HCT116 (cell line): Measurements from ENCODE around the gene RBKS. TPM values are rescaled to one million over a fixed set of nuclear protein-coding genes. Genes with fewer than 3 reads are reported as not detected.

ENCODE experiments used
- ATAC-seq: fragments of 200-7000 bp; cut with Tn5 transposase; 2 replicates; pipeline ENCODE4 v1.9.1; 2020; ENCODE audit warnings: mild to moderate bottlenecking, moderate library complexity
- BruUV-seq: library from RNA; stranded (reverse); fragments of 400-500 nt; replicated peaks from 2 replicates; lab custom pipeline; 2021; lab: Mats Ljungman, UMichigan
- CTCF ChIA-PET: fragments of 300-600 bp; sonication (Branson Sonifier 250); formaldehyde crosslinking; loops from one replicate; lab custom pipeline; 2021; ENCODE audit warnings: antibody characterized with exemption; lab: Charles Lee
- POLR2A ChIA-PET: fragments of 300-600, 350-600 bp; sonication (Branson Sonifier 250); formaldehyde crosslinking; loops from one replicate; lab custom pipeline; 2021; ENCODE audit warnings: antibody characterized with exemption; lab: Charles Lee
- RAD21 ChIA-PET, 2 experiments: fragments of 300-600 bp; sonication (Branson Sonifier 250); formaldehyde crosslinking; loops; one replicate each; lab custom pipeline; 2023; ENCODE audit warnings: low total read pairs in 2 of 2; ENCODE audit not compliant: uncharacterized antibody in 2 of 2, unreplicated experiment in 2 of 2, low non-redundant PET in 1 of 2; lab: Charles Lee
- DNase-seq: peaks from one replicate; pipeline ENCODE4 v3.0.0-alpha.2; 2010; ENCODE audit warnings: low read depth, low spot score
- H2AFZ ChIP-seq: fragments of 200-600 bp; shearing (Covaris generic), sonication (generic); 2 replicates; pipeline ENCODE4 v1.6.1; 2017; ENCODE audit warnings: low read depth, mixed run types, mixed read lengths, antibody characterized with exemption, low read length; ENCODE audit not compliant: poor library complexity, severe bottlenecking
- H3K27ac ChIP-seq: 2 replicates; pipeline ENCODE4 v1.5.1; 2012; ENCODE audit warnings: low read depth, low read length
- H3K27me3 ChIP-seq: fragments of 200-600 bp; sonication (generic); 2 replicates; pipeline ENCODE4 v1.6.1; 2016; ENCODE audit warnings: mixed run types, low read length, mixed read lengths; ENCODE audit not compliant: insufficient read depth
- H3K36me3 ChIP-seq, 2 experiments: fragments of 200-500 bp in 1 of 2; fragments of 200-600 bp in 1 of 2; sonication (Bioruptor generic) in 1 of 2; sonication (generic) in 1 of 2; 2 replicates each; pipeline versions ENCODE4 v1.5.1 to v1.6.1; 2014 to 2016; ENCODE audit warnings: low read length in 2 of 2, inconsistent platforms in 1 of 2, mixed read lengths in 1 of 2, mixed run types in 1 of 2; ENCODE audit not compliant: insufficient read depth in 2 of 2, control insufficient read depth in 1 of 2
- H3K4me1 ChIP-seq, 2 experiments: fragments of 200-600 bp in 1 of 2; sonication (generic) in 1 of 2; 2 replicates each; pipeline versions ENCODE4 v1.5.1 to v1.6.1; 2012 to 2017; ENCODE audit warnings: low read length in 2 of 2, inconsistent platforms in 1 of 2, mild to moderate bottlenecking in 1 of 2, mixed read lengths in 1 of 2, mixed run types in 1 of 2, moderate library complexity in 1 of 2; ENCODE audit not compliant: insufficient read depth in 2 of 2, control insufficient read depth in 1 of 2
- H3K4me2 ChIP-seq: fragments of 200-600 bp; sonication (generic); 2 replicates; pipeline ENCODE4 v1.6.1; 2017; ENCODE audit warnings: mixed run types, low read length, mixed read lengths
- H3K4me3 ChIP-seq, 2 experiments: fragments of 200-600 bp in 1 of 2; sonication (generic) in 1 of 2; replicated peaks in 1 of 2; 2 replicates each; pipeline ENCODE4 v1.5.1; 2011 to 2016; ENCODE audit warnings: low read length in 2 of 2, control low read depth in 1 of 2, low read depth in 1 of 2, mild to moderate bottlenecking in 1 of 2, mixed read lengths in 1 of 2, mixed run types in 1 of 2
- H3K79me2 ChIP-seq: fragments of 200-600 bp; sonication (generic); 2 replicates; pipeline ENCODE4 v1.6.1; 2017; ENCODE audit warnings: mild to moderate bottlenecking, mixed run types, low read length, moderate library complexity, mixed read lengths; ENCODE audit not compliant: insufficient read depth
- H3K9ac ChIP-seq: fragments of 200-600 bp; sonication (generic); 2 replicates; pipeline ENCODE4 v1.6.1; 2016; ENCODE audit warnings: low read length, mixed read lengths
- H3K9me2 ChIP-seq: fragments of 200-600 bp; sonication (generic), shearing (Covaris generic); 2 replicates; pipeline ENCODE4 v1.6.1; 2017; ENCODE audit warnings: mixed run types, mild to moderate bottlenecking, moderate library complexity; ENCODE audit not compliant: insufficient read depth
- H3K9me3 ChIP-seq, 2 experiments: fragments of 200-500 bp in 1 of 2; fragments of 200-600 bp in 1 of 2; sonication (Bioruptor generic) in 1 of 2; sonication (generic) in 1 of 2; 2 replicates each; pipeline ENCODE4 v1.6.1; 2014 to 2017; ENCODE audit warnings: low read length in 2 of 2, mixed read lengths in 2 of 2, inconsistent platforms in 1 of 2, low read depth in 1 of 2, mild to moderate bottlenecking in 1 of 2, mixed run types in 1 of 2, moderate library complexity in 1 of 2; ENCODE audit not compliant: control insufficient read depth in 1 of 2, insufficient read depth in 1 of 2
- H4K20me1 ChIP-seq: fragments of 200-600 bp; sonication (generic), shearing (Covaris generic); 2 replicates; pipeline ENCODE4 v1.6.1; 2017; ENCODE audit warnings: mixed run types, mild to moderate bottlenecking, moderate library complexity; ENCODE audit not compliant: insufficient read depth
- CBX3 ChIP-seq: IDR thresholded peaks from 2 replicates; pipeline ENCODE4 v1.6.1; 2012; ENCODE audit warnings: low read depth
- CEBPB ChIP-seq: IDR thresholded peaks from 2 replicates; pipeline ENCODE4 v1.6.1; 2012; ENCODE audit warnings: low read depth
- CTCF ChIP-seq, 3 experiments: fragments of 200-600 bp in 1 of 3; sonication (generic) in 1 of 3; IDR thresholded peaks in 2 of 3; conservative IDR thresholded peaks in 1 of 3; 2 replicates each; pipeline ENCODE4 v1.5.1; 2012 to 2017; ENCODE audit warnings: low read depth in 2 of 3, low read length in 2 of 3, antibody characterized with exemption in 1 of 3, borderline replicate concordance in 1 of 3, control low read depth in 1 of 3, mild to moderate bottlenecking in 1 of 3, mixed read lengths in 1 of 3, mixed run types in 1 of 3, moderate library complexity in 1 of 3; ENCODE audit not compliant: insufficient read depth in 1 of 3
- EGR1 ChIP-seq: IDR thresholded peaks from 2 replicates; pipeline ENCODE4 v1.6.1; 2012; ENCODE audit warnings: low read depth
- EZH2 ChIP-seq: fragments of 200-600 bp; sonication (generic); IDR thresholded peaks from 2 replicates; pipeline ENCODE4 v1.6.1; 2017; ENCODE audit warnings: antibody characterized with exemption, mixed run types
- EZH2phosphoT487 ChIP-seq: fragments of 200-600 bp; IDR thresholded peaks from 2 replicates; pipeline ENCODE4 v1.6.1; 2018; ENCODE audit warnings: antibody characterized with exemption, borderline replicate concordance
- FOSL1 ChIP-seq: IDR thresholded peaks from 2 replicates; pipeline ENCODE4 v1.6.1; 2012; ENCODE audit warnings: low read depth
- JUND ChIP-seq: IDR thresholded peaks from 2 replicates; pipeline ENCODE4 v1.6.1; 2012
- MAX ChIP-seq: IDR thresholded peaks from 2 replicates; pipeline ENCODE4 v1.6.1; 2012
- POLR2A ChIP-seq: IDR thresholded peaks from 2 replicates; pipeline ENCODE4 v1.7.0; 2011; ENCODE audit warnings: borderline replicate concordance; ENCODE audit not compliant: insufficient read depth, insufficient read length; ENCODE audit errors: extremely low read depth
- POLR2AphosphoS5 ChIP-seq: IDR thresholded peaks from 2 replicates; pipeline ENCODE4 v1.6.1; 2011; ENCODE audit warnings: mild to moderate bottlenecking, low read depth, low read length, moderate library complexity
- RAD21 ChIP-seq: IDR thresholded peaks from 2 replicates; pipeline ENCODE4 v1.6.1; 2012; ENCODE audit warnings: low read depth, mild to moderate bottlenecking
- REST ChIP-seq: IDR thresholded peaks from 2 replicates; pipeline ENCODE4 v1.6.1; 2012; ENCODE audit warnings: low read depth
- SIN3A ChIP-seq: IDR thresholded peaks from 2 replicates; pipeline ENCODE4 v1.6.1; 2012; ENCODE audit warnings: low read depth
- SP1 ChIP-seq: IDR thresholded peaks from 2 replicates; pipeline ENCODE4 v1.6.1; 2012; ENCODE audit warnings: low read depth
- SRF ChIP-seq: IDR thresholded peaks from 2 replicates; pipeline ENCODE4 v1.6.1; 2012; ENCODE audit warnings: low read depth
- TCF7L2 ChIP-seq: IDR thresholded peaks from 2 replicates; pipeline ENCODE4 v1.7.0; 2011; ENCODE audit warnings: borderline replicate concordance, inconsistent platforms; ENCODE audit not compliant: insufficient read depth, insufficient read length; ENCODE audit errors: extremely low read depth
- YY1 ChIP-seq: IDR thresholded peaks from 2 replicates; pipeline ENCODE4 v1.6.1; 2011; ENCODE audit warnings: low read length, low read depth, moderate library complexity, mild to moderate bottlenecking; ENCODE audit not compliant: insufficient replicate concordance; ENCODE audit errors: extremely low read depth
- ZFX ChIP-seq: fragments of 450-650 bp; IDR thresholded peaks from 2 replicates; pipeline ENCODE4 v1.6.1; 2017
- intact Hi-C: fragments of 100-400 bp; cut with micrococcal nuclease; formaldehyde crosslinking; loops from 2 replicates; pipeline ENCODE4 v1.10.0; 2022
- total RNA-seq: library from RNA; stranded (reverse); gene quantifications from one replicate; pipeline ENCODE4 v1.2.1, GENCODE V29; 2021; ENCODE audit not compliant: unreplicated experiment

RBKS gene
- total RNA-seq, 1 experiment from 2014 or later, result 2.4 TPM

DNA sequence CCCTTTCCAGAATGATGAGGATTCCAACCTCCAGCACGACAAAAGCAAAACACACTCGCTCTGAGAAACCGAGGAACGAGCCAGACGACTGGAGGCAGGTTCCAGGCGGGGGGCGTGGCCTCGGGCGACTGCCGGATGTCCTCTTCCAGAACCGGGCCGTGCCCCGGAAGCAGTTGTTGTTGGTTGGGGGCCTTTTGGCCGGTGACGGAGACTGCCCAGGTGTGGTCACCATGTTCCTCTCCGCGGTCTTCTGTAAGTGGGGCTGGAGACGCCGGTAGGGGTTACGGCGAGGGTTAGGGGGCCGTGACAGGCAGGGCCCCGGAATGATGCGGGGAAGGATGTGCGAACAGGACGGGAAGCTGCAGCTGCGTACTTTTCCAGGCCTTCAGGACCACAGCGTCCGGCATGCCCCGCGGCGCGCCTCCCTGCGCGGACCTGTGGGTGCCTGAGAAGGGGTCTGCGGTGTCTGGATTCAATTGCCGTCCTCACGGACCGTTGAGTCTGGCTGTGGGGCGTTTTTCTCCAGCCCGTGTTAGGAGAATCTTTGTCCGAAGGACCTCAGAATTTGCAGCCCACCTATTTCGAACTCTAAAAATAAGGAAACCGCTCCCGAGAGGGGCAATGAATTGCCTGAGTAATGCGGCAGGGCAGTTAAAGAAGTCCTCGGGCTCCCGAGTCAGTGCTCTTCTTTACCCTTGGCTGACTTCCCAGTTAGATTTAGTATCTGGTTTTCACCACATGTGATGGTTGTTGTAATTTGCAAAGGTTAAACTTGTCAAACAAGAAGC, 118.4 kb downstream of the RBKS start, which contains the start of gene MRPL33:
Gene MRPL33, plus strand, starts transcription at position 172 of the 788 bp plus-strand sequence. Its CDS starts 59 bp downstream, at position 231.
- ATAC-seq, result peak; percentile 94
- Histone ChIP-seq H4K20me1 (no peaks in the 10 kb centered on the region), H3K4me2 (peak within 1 kb of the TSS; percentile 89), H3K9ac (peak within 1 kb of the TSS; percentile 80), H3K36me3 (peaks cover 3 to 11% of the 10 kb centered on the region in 2 experiments; a peak in 2 of 4 replicates), H3K9me3 (no peaks in the 10 kb centered on the region), H2AFZ (peak within 1 kb of the TSS; percentile 56), H3K27ac (peak within 1 kb of the TSS; percentile 65), H3K4me1 (peaks cover 5 to 19% of the 10 kb centered on the region in 2 experiments; a peak in 3 of 4 replicates), H3K9me2 (no peaks in the 10 kb centered on the region), H3K79me2 (peaks cover 51% of the 10 kb centered on the region), H3K4me3 (peak within 1 kb of the TSS; percentile 83 to 98), H3K27me3 (no peaks in the 10 kb centered on the region)
- BruUV-seq, result TSS peak; percentile 60
- ChIA-PET RAD21 (no interaction called here), POLR2A (interaction anchor here (0.6 kb wide), 1 partner anchor 49 kb away, joined by 6 read pairs; no protein-coding TSS in a partner anchor), CTCF (no interaction called here)
- peak; percentile 51; the same call in 1 of the 2 replicates for TF ChIP-seq SP1
- no peak for TF ChIP-seq EZH2
- no peak for TF ChIP-seq RAD21
- TF ChIP-seq POLR2AphosphoS5, result peak; percentile 97
- 0 out of 2 replicates have a peak, but pooled peaks have one; percentile 21 for TF ChIP-seq CBX3
- peak; percentile 75; the same call in 1 of the 2 replicates for TF ChIP-seq MAX
- TF ChIP-seq EZH2phosphoT487, result no peak
- peak; percentile 66; the same call in 1 of the 2 replicates for TF ChIP-seq EGR1
- TF ChIP-seq ZFX, result peak; percentile 83
- TF ChIP-seq TCF7L2, result no peak
- no peak for TF ChIP-seq REST
- no peak for TF ChIP-seq FOSL1
- peak; percentile 86 for TF ChIP-seq POLR2A
- peak; percentile 73 for TF ChIP-seq SIN3A
- TF ChIP-seq JUND, result no peak
- peak; percentile 67 for TF ChIP-seq YY1
- TF ChIP-seq SRF, result no peak; the same call in 1 of the 2 replicates
- TF ChIP-seq CEBPB, result no peak
- no peak for TF ChIP-seq CTCF (IDR thresholded peaks at IDR 0.05 in 2 of 3, conservative IDR thresholded peaks at IDR 0.05 in 1 of 3; ENCODE audit: borderline replicate concordance in 1 of 3, insufficient read depth in 1 of 3, low read depth in 2 of 3, low read length in 2 of 3)
- intact Hi-C loops, result no loop called here
- DNase-seq, result peak; percentile 80
